Subcutaneous adipose tissue (tissue), 4 donors: ENCODE results near the gene NME4. TPM values are rescaled to one million over a fixed set of nuclear protein-coding genes. Genes with fewer than 3 reads are reported as not detected.

Source experiments
- total RNA-seq, 4 donors: library from RNA; depleted of rRNA; stranded (reverse); fragments of >200 nt; gene quantifications; one replicate each; pipeline ENCODE4 v1.1.0, GENCODE V29; 2016
- TF ChIP-seq, protein P1 (sequence below): fragments of 450-650 bp; IDR thresholded peaks from one replicate; pipeline ENCODE4 v1.5.1; 2016; ENCODE audit warnings: low read depth, mild to moderate bottlenecking, control low read depth, antibody characterized with exemption, moderate library complexity

The NME4 gene
- total RNA-seq = 100 to 1,000 TPM in 2 of 4 donors, 10 to 100 TPM in 2; 62.1 to 120 (median 96.5) TPM

DNA sequence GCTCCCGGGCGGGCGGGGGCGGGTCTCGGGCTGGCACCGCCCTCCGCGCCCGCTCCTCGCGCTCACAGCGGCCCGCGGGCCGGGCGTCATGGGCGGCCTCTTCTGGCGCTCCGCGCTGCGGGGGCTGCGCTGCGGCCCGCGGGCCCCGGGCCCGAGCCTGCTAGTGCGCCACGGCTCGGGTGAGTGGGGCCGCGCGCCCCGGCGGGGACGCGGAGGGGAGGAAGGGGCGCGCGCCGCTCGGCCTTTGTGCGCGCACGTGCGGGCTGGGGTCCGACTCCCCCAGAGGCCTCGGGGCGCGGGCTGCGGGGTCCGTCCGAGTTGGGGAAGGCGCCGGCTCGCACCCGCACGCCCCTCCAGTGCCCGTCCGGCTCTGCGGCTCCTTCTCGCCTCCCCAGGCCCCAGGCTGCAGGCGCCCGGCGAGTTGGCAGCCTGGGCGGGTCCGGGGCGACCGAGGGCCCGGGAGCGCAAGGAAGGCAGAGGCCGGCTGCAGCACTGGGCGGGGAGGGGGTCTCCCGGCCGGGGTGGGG is at the start of gene NME4:
Gene NME4, plus strand, starts transcription at position 65 of the 527 bp plus-strand sequence. Its CDS starts 24 bp downstream, at position 89.
- TF ChIP-seq, protein P1, sequence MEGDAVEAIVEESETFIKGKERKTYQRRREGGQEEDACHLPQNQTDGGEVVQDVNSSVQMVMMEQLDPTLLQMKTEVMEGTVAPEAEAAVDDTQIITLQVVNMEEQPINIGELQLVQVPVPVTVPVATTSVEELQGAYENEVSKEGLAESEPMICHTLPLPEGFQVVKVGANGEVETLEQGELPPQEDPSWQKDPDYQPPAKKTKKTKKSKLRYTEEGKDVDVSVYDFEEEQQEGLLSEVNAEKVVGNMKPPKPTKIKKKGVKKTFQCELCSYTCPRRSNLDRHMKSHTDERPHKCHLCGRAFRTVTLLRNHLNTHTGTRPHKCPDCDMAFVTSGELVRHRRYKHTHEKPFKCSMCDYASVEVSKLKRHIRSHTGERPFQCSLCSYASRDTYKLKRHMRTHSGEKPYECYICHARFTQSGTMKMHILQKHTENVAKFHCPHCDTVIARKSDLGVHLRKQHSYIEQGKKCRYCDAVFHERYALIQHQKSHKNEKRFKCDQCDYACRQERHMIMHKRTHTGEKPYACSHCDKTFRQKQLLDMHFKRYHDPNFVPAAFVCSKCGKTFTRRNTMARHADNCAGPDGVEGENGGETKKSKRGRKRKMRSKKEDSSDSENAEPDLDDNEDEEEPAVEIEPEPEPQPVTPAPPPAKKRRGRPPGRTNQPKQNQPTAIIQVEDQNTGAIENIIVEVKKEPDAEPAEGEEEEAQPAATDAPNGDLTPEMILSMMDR = no peak

DNA sequence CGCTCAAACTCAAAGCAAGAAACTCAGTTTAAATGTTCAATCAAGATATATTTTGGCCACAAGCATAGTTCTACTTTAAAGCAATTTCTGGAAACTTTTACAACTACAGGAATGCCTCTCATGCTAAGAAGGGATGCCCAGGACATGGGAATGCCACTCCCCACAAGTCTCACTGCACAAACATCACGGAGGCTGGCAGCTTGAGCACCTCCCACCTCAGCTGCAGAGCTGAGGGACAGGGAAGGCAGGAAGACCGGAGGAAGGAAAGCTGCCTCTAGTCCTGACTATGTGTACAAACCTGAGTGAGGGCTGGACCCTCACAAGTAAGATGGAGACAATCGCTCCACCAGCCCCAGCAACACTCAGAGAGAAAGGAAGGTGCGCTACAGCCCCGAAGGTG is 49.8 kb upstream of the NME4 start:
- TF ChIP-seq, protein P1 = no peak

DNA sequence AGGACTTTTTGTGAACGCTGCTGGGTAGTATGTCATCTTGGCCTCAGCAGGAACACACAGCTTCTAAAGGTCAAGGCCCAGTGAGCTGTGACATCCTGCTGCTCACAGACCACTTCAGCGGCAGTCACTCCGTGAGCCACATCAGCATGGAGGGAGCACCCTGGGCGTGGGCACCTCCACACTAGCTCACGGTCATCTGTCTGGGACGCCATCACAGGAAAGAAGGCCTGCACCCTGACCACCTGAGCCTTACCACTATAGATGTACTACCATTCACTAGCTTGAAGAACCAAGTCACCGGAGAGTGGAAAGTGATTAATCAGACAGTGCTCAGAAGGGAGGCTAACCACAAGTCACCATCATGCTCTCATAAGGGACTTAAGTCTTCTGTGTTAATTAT is 47.8 kb upstream of the NME4 start:
- TF ChIP-seq, protein P1 = no peak

DNA sequence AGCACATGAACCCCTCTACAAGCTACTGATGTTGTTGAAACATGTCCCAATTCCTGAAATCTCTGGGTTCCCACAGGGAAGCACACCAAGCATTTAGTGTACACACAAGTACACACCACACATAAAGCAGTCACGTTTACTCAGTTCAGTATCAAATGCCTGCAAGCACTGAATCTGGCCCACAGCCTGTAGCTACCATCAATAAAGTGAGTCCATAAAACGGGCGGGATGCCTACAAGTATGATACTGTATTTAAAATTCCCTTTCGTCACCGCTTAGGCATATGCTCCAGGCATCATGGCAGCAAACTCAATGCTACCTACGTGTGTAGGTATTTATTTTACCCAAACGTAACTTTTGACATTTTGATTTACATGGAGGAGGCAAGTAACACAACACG is 46.8 kb upstream of the NME4 start:
- TF ChIP-seq, protein P1 = no peak

DNA sequence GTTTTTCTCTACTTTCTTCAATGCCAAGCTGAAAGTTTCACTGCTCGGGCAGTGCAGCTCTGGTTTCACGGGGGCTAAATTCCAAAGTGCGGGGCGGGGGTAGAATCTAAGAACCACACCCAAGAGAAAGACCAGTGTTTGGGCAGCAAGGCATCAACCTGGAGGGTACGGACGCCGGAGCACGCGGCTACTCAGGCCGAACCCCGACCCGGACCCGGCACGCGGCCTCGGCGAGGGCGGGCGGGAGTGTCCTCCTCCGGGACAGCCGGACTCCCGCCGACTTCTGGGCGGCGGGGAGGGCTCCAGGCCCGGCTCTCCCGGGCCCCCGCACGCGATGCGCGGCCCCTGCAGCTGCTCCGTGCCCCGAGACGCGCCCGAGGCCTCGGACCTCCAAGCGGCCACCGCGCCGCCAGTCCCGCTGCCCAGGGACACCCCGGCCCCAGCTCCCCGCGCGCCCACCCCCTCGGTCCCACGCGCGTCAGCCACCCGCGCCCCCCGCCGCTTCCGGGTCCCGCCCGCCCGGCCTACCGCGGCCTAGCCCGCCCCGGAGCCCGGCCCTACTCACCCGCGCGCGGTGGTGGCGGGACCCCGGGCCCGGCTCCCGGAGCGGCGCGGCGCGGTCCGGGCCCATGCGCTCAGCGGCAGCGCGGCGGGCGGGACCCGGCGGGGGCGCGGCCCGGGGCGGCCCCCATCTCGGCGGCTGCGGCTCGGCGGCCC is 45.0 kb upstream of the NME4 start:
- TF ChIP-seq, protein P1 = no peak

DNA sequence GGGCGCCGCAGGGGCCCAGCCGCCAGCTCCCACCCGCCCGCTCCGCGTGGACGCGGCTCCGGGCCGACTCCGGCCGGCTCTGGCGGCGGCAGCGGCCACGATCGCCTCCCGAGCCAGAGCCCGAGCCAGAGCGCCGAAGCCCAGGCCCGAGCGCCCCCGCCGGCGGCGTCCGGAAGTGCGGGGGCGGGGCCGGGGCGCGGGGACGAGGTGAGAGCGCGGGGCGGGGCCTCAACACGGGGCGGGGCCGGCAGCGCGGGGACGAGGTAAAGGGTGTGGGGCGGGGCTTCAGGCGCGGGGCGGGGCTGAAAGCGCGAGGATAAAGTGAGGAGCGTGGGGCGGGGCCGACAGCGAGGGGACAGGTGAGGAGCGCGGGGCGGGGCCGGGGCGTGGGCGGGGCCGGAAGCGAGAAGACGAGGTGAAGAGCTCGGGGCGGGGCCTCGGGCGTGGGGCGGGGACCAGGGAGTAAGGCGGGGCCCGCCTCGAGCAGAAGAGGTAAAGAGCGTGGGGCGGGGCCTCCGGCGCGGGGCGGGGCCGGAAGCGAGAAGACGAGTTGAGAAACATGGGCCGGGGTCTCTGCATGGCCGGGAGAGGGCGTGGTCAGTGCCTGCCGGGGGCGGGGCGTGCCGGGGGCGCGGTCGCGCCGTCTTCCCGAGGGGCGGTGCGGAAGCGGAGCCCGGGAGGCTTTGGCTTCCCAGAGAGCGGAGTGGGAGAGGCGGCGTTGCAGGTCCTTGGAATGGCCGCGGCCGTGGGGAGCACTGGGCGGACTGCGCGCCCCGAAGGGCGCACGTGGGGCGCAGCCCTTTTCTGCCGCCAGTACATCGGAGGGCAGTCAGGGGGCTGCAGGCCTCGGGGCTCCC is 44.2 kb upstream of the NME4 start, which contains the start of gene AXIN1:
Gene AXIN1, minus strand, starts transcription at position 177 of the 857 bp plus-strand sequence. CDS start 5,698 bp downstream, outside the sequence.
- TF ChIP-seq, protein P1 = no peak
